NB4 (cell line): Measurements from ENCODE around the gene DENND4C.
A peak's percentile ranks its signal among the peaks of the same experiment; 100 is the strongest.

Source experiments
- DNase-seq: peaks from one replicate; pipeline ENCODE4 v3.0.0; 2010; ENCODE audit warnings: low read depth
- H3K4me3 ChIP-seq: one replicate; pipeline ENCODE4 v1.5.1; 2011; ENCODE audit warnings: mild to moderate bottlenecking, low read depth, low read length, moderate library complexity
- CTCF ChIP-seq: IDR thresholded peaks from one replicate; pipeline ENCODE4 v1.5.1; 2012; ENCODE audit warnings: low read depth, low read length
- MYC ChIP-seq: IDR thresholded peaks from 2 replicates; pipeline ENCODE4 v1.6.1; 2011; ENCODE audit warnings: low read depth, low read length
- POLR2A ChIP-seq: IDR thresholded peaks from 2 replicates; pipeline ENCODE4 v1.6.1; 2011; ENCODE audit warnings: mild to moderate bottlenecking; ENCODE audit not compliant: insufficient read length; ENCODE audit errors: extremely low read depth
- TF ChIP-seq, protein P1 (sequence below): IDR thresholded peaks from 2 replicates; pipeline ENCODE4 v1.6.1; 2011; ENCODE audit warnings: low read depth, low read length

The DENND4C gene

GRCh38 chr9:19358701-19359100 lies 128.2 kb downstream of the DENND4C start:
- TF ChIP-seq, protein P1, sequence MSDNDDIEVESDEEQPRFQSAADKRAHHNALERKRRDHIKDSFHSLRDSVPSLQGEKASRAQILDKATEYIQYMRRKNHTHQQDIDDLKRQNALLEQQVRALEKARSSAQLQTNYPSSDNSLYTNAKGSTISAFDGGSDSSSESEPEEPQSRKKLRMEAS, result no peak
- TF ChIP-seq POLR2A, result no peak
- TF ChIP-seq MYC, result no peak
- TF ChIP-seq CTCF, result no peak
- no peak for DNase-seq
- H3K4me3 ChIP-seq, result no peak overlapping the region

GRCh38 chr9:19369107-19369506 lies 138.6 kb downstream of the DENND4C start:
- DNase-seq, result no peak
- TF ChIP-seq, protein P1, result no peak
- no peak for TF ChIP-seq CTCF
- TF ChIP-seq MYC, result no peak
- TF ChIP-seq POLR2A, result no peak
- H3K4me3 ChIP-seq, result no peak overlapping the region

- peak; percentile 69 for DNase-seq
- H3K4me3 ChIP-seq, result no peak overlapping the region
- no peak for TF ChIP-seq MYC
- peak; percentile 17 for TF ChIP-seq CTCF
- no peak for TF ChIP-seq POLR2A
Measured at GRCh38 chr9:19371942-19372341, 141.4 kb downstream of the DENND4C start.

- DNase-seq, result peak; percentile 45
- TF ChIP-seq MYC, result no peak
- no peak for TF ChIP-seq POLR2A
- TF ChIP-seq, protein P1, result no peak
- no peak for TF ChIP-seq CTCF
- no peak overlapping the region for H3K4me3 ChIP-seq
Measured at GRCh38 chr9:19372567-19372966, 142.1 kb downstream of the DENND4C start.

GRCh38 chr9:19373527-19373926 lies 143.0 kb downstream of the DENND4C start:
- no peak overlapping the region for H3K4me3 ChIP-seq
- peak; percentile 41 for DNase-seq
- TF ChIP-seq CTCF, result no peak
- TF ChIP-seq POLR2A, result no peak
- no peak for TF ChIP-seq MYC
- TF ChIP-seq, protein P1, result no peak

GRCh38 chr9:19375538-19375937 lies 145.0 kb downstream of the DENND4C start:
- TF ChIP-seq, protein P1, result no peak
- TF ChIP-seq MYC, result no peak
- no peak overlapping the region for H3K4me3 ChIP-seq
- DNase-seq, result peak; percentile 28
